A549 (cell line): Measurements from ENCODE around the gene ALDH5A1. TPM values are rescaled to one million over a fixed set of nuclear protein-coding genes. Genes with fewer than 3 reads are reported as not detected.

Source experiments
- ATAC-seq, 2 experiments: fragments of 200-7000 bp in 1 of 2; fragments of >200 bp in 1 of 2; cut with Nextera tagmentation in 1 of 2; cut with Tn5 transposase in 1 of 2; 3 replicates each; pipeline versions ENCODE4 v1.8.0 to v1.9.1; 2018 to 2020; ENCODE audit warnings: mild to moderate bottlenecking in 1 of 2, moderate library complexity in 1 of 2
- CTCF ChIA-PET: fragments of 300-600 bp; sonication (Branson Sonifier 250); formaldehyde crosslinking; extraction: SDS; loops from one replicate; lab custom pipeline; 2021; ENCODE audit warnings: antibody characterized with exemption, inconsistent platforms; lab: Yijun Ruan, JAX
- POLR2A ChIA-PET: fragments of 350-600 bp; formaldehyde crosslinking; extraction: SDS; loops from one replicate; lab custom pipeline; 2021; ENCODE audit warnings: antibody characterized with exemption, inconsistent platforms; lab: Yijun Ruan, JAX
- DNase-seq, 2 experiments: peaks; one replicate each; pipeline versions ENCODE4 v3.0.0 to v3.0.0-alpha.2; 2011 to 2016; ENCODE audit warnings: low read depth in 1 of 2, low spot score in 1 of 2
- FAIRE-seq: peaks from 2 replicates; lab custom pipeline; 2011; peaks lifted over from hg19 to GRCh38; lab: Jason Lieb, UNC
- H3K27ac ChIP-seq, 2 experiments: fragments of >200 bp; sonication (Bioruptor Twin); formaldehyde crosslinking; 3 replicates each; pipeline ENCODE4 v1.5.1; 2016 to 2017
- H3K4me1 ChIP-seq: fragments of >200 bp; sonication (Bioruptor Twin); formaldehyde crosslinking; 3 replicates; pipeline ENCODE4 v1.6.1; 2016
- H3K4me2 ChIP-seq: fragments of >200 bp; sonication (Bioruptor Twin); formaldehyde crosslinking; 3 replicates; pipeline ENCODE4 v1.6.1; 2016
- H3K4me3 ChIP-seq: fragments of >200 bp; sonication (Bioruptor Twin); formaldehyde crosslinking; 3 replicates; pipeline ENCODE4 v1.5.1; 2016
- H3K9me3 ChIP-seq: fragments of >200 bp; sonication (Bioruptor Twin); formaldehyde crosslinking; 3 replicates; pipeline ENCODE4 v1.6.1; 2016
- BHLHE40 ChIP-seq: IDR thresholded peaks from 2 replicates; pipeline ENCODE4 v1.6.1; 2012; ENCODE audit warnings: low read depth, low read length, inconsistent platforms
- CBX8 ChIP-seq: fragments of 200-600 bp; sonication (generic); IDR thresholded peaks from 2 replicates; pipeline ENCODE4 v1.6.1; 2016
- CHD4 ChIP-seq: fragments of 200-600 bp; sonication (generic); IDR thresholded peaks from 2 replicates; pipeline ENCODE4 v1.6.1; 2016; ENCODE audit warnings: antibody characterized with exemption, mild to moderate bottlenecking, borderline replicate concordance
- FOSB ChIP-seq: fragments of 250-450 bp; sonication (Bioruptor Pico); IDR thresholded peaks from 2 replicates; pipeline ENCODE4 v1.5.0; 2020; ENCODE audit warnings: mild to moderate bottlenecking, moderate library complexity
- MAFK ChIP-seq: fragments of 450-650 bp; IDR thresholded peaks from 2 replicates; pipeline ENCODE4 v1.6.1; 2014; ENCODE audit not compliant: partially characterized antibody
- MAZ ChIP-seq: fragments of 150-350 bp; IDR thresholded peaks from 2 replicates; pipeline ENCODE4 v1.6.1; 2014; ENCODE audit warnings: antibody characterized with exemption, low read depth, low read length, borderline replicate concordance
- NPAS2 ChIP-seq: fragments of 250-450 bp; sonication (Bioruptor Pico); IDR thresholded peaks from 2 replicates; pipeline ENCODE4 v1.8.0; 2022; ENCODE audit warnings: mild to moderate bottlenecking, moderate library complexity, borderline replicate concordance
- POLR2A ChIP-seq: IDR thresholded peaks from 2 replicates; pipeline ENCODE4 v1.6.1; 2012; ENCODE audit warnings: mild to moderate bottlenecking, low read length
- RAD21 ChIP-seq, 2 experiments: fragments of >200 bp in 1 of 2; sonication (Bioruptor Twin) in 1 of 2; formaldehyde crosslinking in 1 of 2; IDR thresholded peaks in 1 of 2; conservative IDR thresholded peaks in 1 of 2; 2 replicates in 1 of 2; 3 replicates in 1 of 2; pipeline ENCODE4 v1.6.1; 2012 to 2018; ENCODE audit warnings: inconsistent platforms in 1 of 2
- RARB ChIP-seq: fragments of 250-450 bp; sonication (Bioruptor Pico); IDR thresholded peaks from 2 replicates; pipeline ENCODE4 v1.8.0; 2021; ENCODE audit warnings: mild to moderate bottlenecking, moderate library complexity
- SREBF2 ChIP-seq: fragments of 450-650 bp; IDR thresholded peaks from 2 replicates; pipeline ENCODE4 v1.6.1; 2014; ENCODE audit warnings: mild to moderate bottlenecking, moderate library complexity
- TFCP2L1 ChIP-seq: fragments of 250-450 bp; sonication (Bioruptor Pico); IDR thresholded peaks from 2 replicates; pipeline ENCODE4 v1.5.0; 2021; ENCODE audit warnings: mild to moderate bottlenecking
- ZFP36 ChIP-seq: fragments of 450-650 bp; IDR thresholded peaks from 2 replicates; pipeline ENCODE4 v1.6.1; 2014; ENCODE audit warnings: borderline replicate concordance; ENCODE audit not compliant: partially characterized antibody
- ZNF302 ChIP-seq: fragments of 250-450 bp; sonication (Bioruptor Pico); IDR thresholded peaks from 2 replicates; pipeline ENCODE4 v1.9.0; 2021; ENCODE audit warnings: inconsistent platforms, mild to moderate bottlenecking, moderate library complexity
- ZSCAN20 ChIP-seq: fragments of 250-450 bp; sonication (Bioruptor Pico); IDR thresholded peaks from 2 replicates; pipeline ENCODE4 v1.8.0; 2022; ENCODE audit warnings: mild to moderate bottlenecking, moderate library complexity
- WGBS: methylation state at CpG from one replicate; pipeline ENCODE4 v1.1.6; 2017; ENCODE audit errors: missing lambda C conversion rate; 5-methylcytosine and 5-hydroxymethylcytosine counted together
- polyA plus RNA-seq, 4 experiments: library from polyadenylated mRNA; depleted of rRNA in 3 of 4; stranded (reverse); fragments of >200 nt; fragmentation: RNase III in 1 of 4; extraction: RNeasy Plus Mini Kit Qiagen cat#74134 plus additional on column Dnase treatment in 1 of 4; gene quantifications; 2 replicates in 3 of 4; 3 replicates in 1 of 4; pipeline ENCODE4 v1.2.3, GENCODE V29; 2011 to 2017
- TF ChIP-seq, protein P1 (sequence below): fragments of 200-600 bp; sonication (generic); IDR thresholded peaks from 2 replicates; pipeline ENCODE4 v1.6.1; 2016; ENCODE audit warnings: antibody characterized with exemption, mild to moderate bottlenecking, moderate library complexity
- TF ChIP-seq, protein P2 (sequence below): fragments of 250-450 bp; sonication (Bioruptor Pico); IDR thresholded peaks from 2 replicates; pipeline ENCODE4 v1.5.0; 2021; ENCODE audit warnings: mild to moderate bottlenecking, moderate library complexity, borderline replicate concordance
- TF ChIP-seq, protein P3 (sequence below): fragments of 450-650 bp; IDR thresholded peaks from 2 replicates; pipeline ENCODE4 v1.6.1; 2014; ENCODE audit warnings: antibody characterized with exemption
- TF ChIP-seq, protein P4 (sequence below): fragments of >200 bp; sonication (Bioruptor Twin); formaldehyde crosslinking; IDR thresholded peaks from 2 replicates; pipeline ENCODE4 v1.6.1; 2016
- TF ChIP-seq, protein P5 (sequence below): IDR thresholded peaks from 2 replicates; pipeline ENCODE4 v1.6.1; 2012; ENCODE audit warnings: low read depth, borderline replicate concordance

ALDH5A1 gene
- polyA plus RNA-seq, 2 of the 4 experiments (the other 2 are of a cell fraction) = 6.9 to 10.9 TPM

DNA sequence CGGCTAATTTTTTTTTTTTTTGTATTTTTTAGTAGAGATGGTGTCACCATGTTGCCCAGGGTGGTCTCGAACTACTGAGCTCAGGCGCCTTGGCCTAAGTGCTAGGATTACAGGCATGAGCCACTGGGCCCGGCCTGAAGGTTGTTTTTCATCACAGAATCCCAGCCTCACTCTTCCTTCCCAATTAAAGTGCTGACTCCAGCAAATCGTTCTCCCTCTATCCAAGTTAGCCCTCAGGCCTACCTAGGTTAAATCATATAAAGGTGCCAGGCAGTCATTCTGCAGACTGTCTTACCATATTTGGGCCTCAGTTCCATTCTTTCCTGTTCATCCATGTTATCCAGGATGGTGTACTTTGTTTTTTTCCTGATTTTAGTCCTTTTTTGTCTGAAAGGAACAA is 56.4 kb downstream of the ALDH5A1 start:
- Histone ChIP-seq H3K4me2 (no peak overlapping the region), H3K4me1 (no peaks in the 10 kb centered on the region), H3K9me3 (no peaks in the 10 kb centered on the region), H3K27ac (no peak overlapping the region), H3K4me3 (no peak overlapping the region)
- no peak for ATAC-seq
- no peak for FAIRE-seq
- CTCF ChIA-PET = interaction anchor here (1.2 to 1.8 kb wide), 3 partner anchors 8 to 32 kb away, joined by 3 to 6 read pairs (median 5); no protein-coding TSS in a partner anchor
- TF ChIP-seq MAFK = peak; percentile 69
- TF ChIP-seq FOSB (CRISPR knock-in tag) = no peak
- no peak for TF ChIP-seq NPAS2 (CRISPR knock-in tag)
- no peak for DNase-seq
- POLR2A ChIA-PET = no interaction called here
- WGBS = 91% methylated on average over 5 of the region's 5 CpGs

DNA sequence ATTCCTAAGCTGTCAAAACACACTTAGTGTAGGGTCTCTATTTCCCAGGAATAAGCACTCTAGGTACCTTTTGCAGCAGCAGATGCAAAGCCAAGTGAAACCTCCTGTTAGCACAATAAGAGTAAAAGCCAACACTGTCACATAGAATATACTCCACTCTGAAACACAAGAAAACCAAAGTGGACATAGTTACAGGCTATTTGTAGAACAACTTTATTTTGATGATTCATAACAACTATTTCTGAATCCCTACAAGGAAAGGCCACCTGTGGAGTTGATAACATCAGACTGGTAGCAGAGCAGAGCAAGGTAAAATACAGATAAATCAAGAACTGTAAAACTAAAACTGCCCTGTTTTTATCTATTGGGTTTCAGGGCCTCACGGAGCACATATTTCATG is 59.7 kb downstream of the ALDH5A1 start:
- DNase-seq (no peak), FAIRE-seq (no peak), ATAC-seq (no peak)
- no peaks in the 10 kb centered on the region for H3K9me3 ChIP-seq
- H3K4me1 ChIP-seq = no peaks in the 10 kb centered on the region
- no peak overlapping the region for H3K4me3 ChIP-seq
- H3K27ac ChIP-seq = no peak overlapping the region
- POLR2A ChIA-PET = no interaction called here
- TF ChIP-seq CHD4 (no peak), ZFP36 (no peak), ZNF302 (no peak), FOSB (CRISPR knock-in tag) (no peak), BHLHE40 (no peak), TFCP2L1 (CRISPR knock-in tag) (no peak), MAZ (no peak), RARB (CRISPR knock-in tag) (no peak), CBX8 (no peak), POLR2A (no peak), RAD21 (conservative IDR thresholded peaks at IDR 0.05 in 1 of 2, IDR thresholded peaks at IDR 0.05 in 1 of 2) (no peak), SREBF2 (no peak), ZSCAN20 (CRISPR knock-in tag) (no peak)
- TF ChIP-seq, protein P1, sequence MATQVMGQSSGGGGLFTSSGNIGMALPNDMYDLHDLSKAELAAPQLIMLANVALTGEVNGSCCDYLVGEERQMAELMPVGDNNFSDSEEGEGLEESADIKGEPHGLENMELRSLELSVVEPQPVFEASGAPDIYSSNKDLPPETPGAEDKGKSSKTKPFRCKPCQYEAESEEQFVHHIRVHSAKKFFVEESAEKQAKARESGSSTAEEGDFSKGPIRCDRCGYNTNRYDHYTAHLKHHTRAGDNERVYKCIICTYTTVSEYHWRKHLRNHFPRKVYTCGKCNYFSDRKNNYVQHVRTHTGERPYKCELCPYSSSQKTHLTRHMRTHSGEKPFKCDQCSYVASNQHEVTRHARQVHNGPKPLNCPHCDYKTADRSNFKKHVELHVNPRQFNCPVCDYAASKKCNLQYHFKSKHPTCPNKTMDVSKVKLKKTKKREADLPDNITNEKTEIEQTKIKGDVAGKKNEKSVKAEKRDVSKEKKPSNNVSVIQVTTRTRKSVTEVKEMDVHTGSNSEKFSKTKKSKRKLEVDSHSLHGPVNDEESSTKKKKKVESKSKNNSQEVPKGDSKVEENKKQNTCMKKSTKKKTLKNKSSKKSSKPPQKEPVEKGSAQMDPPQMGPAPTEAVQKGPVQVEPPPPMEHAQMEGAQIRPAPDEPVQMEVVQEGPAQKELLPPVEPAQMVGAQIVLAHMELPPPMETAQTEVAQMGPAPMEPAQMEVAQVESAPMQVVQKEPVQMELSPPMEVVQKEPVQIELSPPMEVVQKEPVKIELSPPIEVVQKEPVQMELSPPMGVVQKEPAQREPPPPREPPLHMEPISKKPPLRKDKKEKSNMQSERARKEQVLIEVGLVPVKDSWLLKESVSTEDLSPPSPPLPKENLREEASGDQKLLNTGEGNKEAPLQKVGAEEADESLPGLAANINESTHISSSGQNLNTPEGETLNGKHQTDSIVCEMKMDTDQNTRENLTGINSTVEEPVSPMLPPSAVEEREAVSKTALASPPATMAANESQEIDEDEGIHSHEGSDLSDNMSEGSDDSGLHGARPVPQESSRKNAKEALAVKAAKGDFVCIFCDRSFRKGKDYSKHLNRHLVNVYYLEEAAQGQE = no peak
- TF ChIP-seq, protein P2, sequence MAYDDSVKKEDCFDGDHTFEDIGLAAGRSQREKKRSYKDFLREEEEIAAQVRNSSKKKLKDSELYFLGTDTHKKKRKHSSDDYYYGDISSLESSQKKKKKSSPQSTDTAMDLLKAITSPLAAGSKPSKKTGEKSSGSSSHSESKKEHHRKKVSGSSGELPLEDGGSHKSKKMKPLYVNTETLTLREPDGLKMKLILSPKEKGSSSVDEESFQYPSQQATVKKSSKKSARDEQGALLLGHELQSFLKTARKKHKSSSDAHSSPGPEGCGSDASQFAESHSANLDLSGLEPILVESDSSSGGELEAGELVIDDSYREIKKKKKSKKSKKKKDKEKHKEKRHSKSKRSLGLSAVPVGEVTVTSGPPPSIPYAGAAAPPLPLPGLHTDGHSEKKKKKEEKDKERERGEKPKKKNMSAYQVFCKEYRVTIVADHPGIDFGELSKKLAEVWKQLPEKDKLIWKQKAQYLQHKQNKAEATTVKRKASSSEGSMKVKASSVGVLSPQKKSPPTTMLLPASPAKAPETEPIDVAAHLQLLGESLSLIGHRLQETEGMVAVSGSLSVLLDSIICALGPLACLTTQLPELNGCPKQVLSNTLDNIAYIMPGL = no peak
- TF ChIP-seq, protein P3, sequence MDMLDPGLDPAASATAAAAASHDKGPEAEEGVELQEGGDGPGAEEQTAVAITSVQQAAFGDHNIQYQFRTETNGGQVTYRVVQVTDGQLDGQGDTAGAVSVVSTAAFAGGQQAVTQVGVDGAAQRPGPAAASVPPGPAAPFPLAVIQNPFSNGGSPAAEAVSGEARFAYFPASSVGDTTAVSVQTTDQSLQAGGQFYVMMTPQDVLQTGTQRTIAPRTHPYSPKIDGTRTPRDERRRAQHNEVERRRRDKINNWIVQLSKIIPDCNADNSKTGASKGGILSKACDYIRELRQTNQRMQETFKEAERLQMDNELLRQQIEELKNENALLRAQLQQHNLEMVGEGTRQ = no peak
- TF ChIP-seq, protein P4, sequence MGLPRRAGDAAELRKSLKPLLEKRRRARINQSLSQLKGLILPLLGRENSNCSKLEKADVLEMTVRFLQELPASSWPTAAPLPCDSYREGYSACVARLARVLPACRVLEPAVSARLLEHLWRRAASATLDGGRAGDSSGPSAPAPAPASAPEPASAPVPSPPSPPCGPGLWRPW = no peak
- TF ChIP-seq, protein P5, sequence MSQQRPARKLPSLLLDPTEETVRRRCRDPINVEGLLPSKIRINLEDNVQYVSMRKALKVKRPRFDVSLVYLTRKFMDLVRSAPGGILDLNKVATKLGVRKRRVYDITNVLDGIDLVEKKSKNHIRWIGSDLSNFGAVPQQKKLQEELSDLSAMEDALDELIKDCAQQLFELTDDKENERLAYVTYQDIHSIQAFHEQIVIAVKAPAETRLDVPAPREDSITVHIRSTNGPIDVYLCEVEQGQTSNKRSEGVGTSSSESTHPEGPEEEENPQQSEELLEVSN = no peak
- no peak overlapping the region for H3K4me2 ChIP-seq
- CTCF ChIA-PET = interaction anchor here (1.1 kb wide), 1 partner anchor 26 kb away, joined by 4 read pairs; no protein-coding TSS in a partner anchor
- WGBS = 80% methylated on average over 1 of the region's 1 CpG
